Mesendoderm (in vitro differentiated cells): ENCODE measurements around the gene LMNB1.
A peak's percentile ranks its signal among the peaks of the same experiment; 100 is the strongest.

Experiments used
- DNase-seq: peaks from one replicate; pipeline ENCODE4 v3.0.0; 2013
- H2AK5ac ChIP-seq: 2 replicates; pipeline ENCODE4 v1.6.1; 2013; ENCODE audit warnings: low read length, inconsistent platforms
- H2BK120ac ChIP-seq: 2 replicates; pipeline ENCODE4 v1.6.1; 2013; ENCODE audit warnings: low read depth, mild to moderate bottlenecking, low read length, moderate library complexity, mixed read lengths
- H2BK15ac ChIP-seq: replicated peaks from 2 replicates; pipeline ENCODE4 v1.6.1; 2013; ENCODE audit warnings: low read depth, mild to moderate bottlenecking, moderate library complexity
- H2BK5ac ChIP-seq: 2 replicates; pipeline ENCODE4 v1.6.1; 2013; ENCODE audit warnings: low read length, inconsistent platforms
- H3K18ac ChIP-seq: 2 replicates; pipeline ENCODE4 v1.6.1; 2013; ENCODE audit warnings: mild to moderate bottlenecking, low read length, mixed read lengths
- H3K23ac ChIP-seq: one replicate; pipeline ENCODE4 v1.6.1; 2013; ENCODE audit warnings: low read length
- H3K27ac ChIP-seq: 2 replicates; pipeline ENCODE4 v1.5.1; 2013; ENCODE audit warnings: low read depth, mild to moderate bottlenecking, inconsistent platforms, low read length, moderate library complexity
- H3K27me3 ChIP-seq: 2 replicates; pipeline ENCODE4 v1.6.1; 2013; ENCODE audit warnings: low read length, control low read depth, mild to moderate bottlenecking, inconsistent platforms; ENCODE audit not compliant: insufficient read depth, poor library complexity
- H3K36me3 ChIP-seq: 2 replicates; pipeline ENCODE4 v1.6.1; 2013; ENCODE audit warnings: low read length, inconsistent platforms; ENCODE audit not compliant: control insufficient read depth, insufficient read depth
- H3K4ac ChIP-seq: one replicate; pipeline ENCODE4 v1.6.1; 2013; ENCODE audit warnings: low read depth, mild to moderate bottlenecking, low read length, moderate library complexity
- H3K4me1 ChIP-seq: 2 replicates; pipeline ENCODE4 v1.6.1; 2013; ENCODE audit warnings: low read depth, low read length, inconsistent platforms; ENCODE audit not compliant: control insufficient read depth
- H3K4me2 ChIP-seq: 2 replicates; pipeline ENCODE4 v1.6.1; 2013; ENCODE audit warnings: low read length
- H3K4me3 ChIP-seq: 2 replicates; pipeline ENCODE4 v1.5.1; 2013; ENCODE audit warnings: mild to moderate bottlenecking, low read length
- H3K56ac ChIP-seq: one replicate; pipeline ENCODE4 v1.6.1; 2013; ENCODE audit warnings: low read length
- H3K79me1 ChIP-seq: 2 replicates; pipeline ENCODE4 v1.6.1; 2013; ENCODE audit warnings: low read length, inconsistent platforms
- H3K79me2 ChIP-seq: 2 replicates; pipeline ENCODE4 v1.6.1; 2013; ENCODE audit warnings: mild to moderate bottlenecking, low read length; ENCODE audit not compliant: control insufficient read depth, insufficient read depth
- H3K9ac ChIP-seq: 2 replicates; pipeline ENCODE4 v1.6.1; 2013; ENCODE audit warnings: low read length, inconsistent platforms
- H4K5ac ChIP-seq: one replicate; pipeline ENCODE4 v1.6.1; 2013; ENCODE audit warnings: low read length
- H4K8ac ChIP-seq: one replicate; pipeline ENCODE4 v1.6.1; 2013; ENCODE audit warnings: low read depth, mild to moderate bottlenecking, control low read depth, low read length, moderate library complexity
- WGBS: extraction: QIAGEN DNeasy Blood & Tissue Kit; methylation state at CpG from one replicate; pipeline ENCODE4 v1.1.7; 2013; ENCODE audit warnings: low lambda C conversion rate, missing lambda C conversion rate; ENCODE audit not compliant: insufficient coverage; ENCODE audit errors: extremely low coverage; 5-methylcytosine and 5-hydroxymethylcytosine counted together

The LMNB1 gene

GRCh38 chr5:126742425-126742824 lies 34.5 kb upstream of the LMNB1 start:
- Histone ChIP-seq H3K27ac (no peak overlapping the region), H2BK5ac (peak overlapping the region; percentile 78), H3K79me2 (no peaks in the 10 kb centered on the region), H2BK120ac (peak overlapping the region; percentile 88), H3K27me3 (no peaks in the 10 kb centered on the region), H3K56ac (peak overlapping the region; percentile 76), H3K36me3 (no peaks in the 10 kb centered on the region), H3K4me1 (peaks cover 5% of the 10 kb centered on the region), H2AK5ac (no peak overlapping the region), H4K5ac (no peak overlapping the region), H3K4me2 (no peak overlapping the region), H3K9ac (no peak overlapping the region), H3K23ac (no peak overlapping the region), H2BK15ac (peak overlapping the region; percentile 59), H4K8ac (no peak overlapping the region), H3K18ac (peak overlapping the region; percentile 64), H3K79me1 (no peaks in the 10 kb centered on the region), H3K4me3 (no peak overlapping the region), H3K4ac (peak overlapping the region; percentile 86)
- no CpG with 5 or more reads among the region's 2 CpGs for WGBS
- DNase-seq = peak; percentile 37

- no peak overlapping the region for H2AK5ac ChIP-seq
Observed at GRCh38 chr5:126744836-126745235, 32.1 kb upstream of the LMNB1 start.

GRCh38 chr5:126745259-126745992 lies 31.5 kb upstream of the LMNB1 start:
- DNase-seq = peak; percentile 96
- Histone ChIP-seq H2BK15ac (peak overlapping the region; percentile 57), H3K4me2 (no peak overlapping the region), H3K4ac (peak overlapping the region; percentile 93), H3K79me2 (no peaks in the 10 kb centered on the region), H3K23ac (no peak overlapping the region), H3K4me1 (peaks cover 5% of the 10 kb centered on the region), H4K8ac (peak overlapping the region; percentile 96), H4K5ac (no peak overlapping the region), H2BK120ac (peak overlapping the region; percentile 83), H3K27ac (peak overlapping the region; percentile 87), H3K4me3 (no peak overlapping the region), H3K27me3 (no peaks in the 10 kb centered on the region), H3K36me3 (no peaks in the 10 kb centered on the region), H3K79me1 (no peaks in the 10 kb centered on the region), H2BK5ac (peak overlapping the region; percentile 76), H3K56ac (peak overlapping the region; percentile 61), H2AK5ac (no peak overlapping the region), H3K18ac (peak overlapping the region; percentile 83), H3K9ac (peak overlapping the region; percentile 37)
- WGBS = no CpG with 5 or more reads among the region's 7 CpGs

More at GRCh38 chr5:126744836-126745235, 32.1 kb upstream of the LMNB1 start:
- no peaks in the 10 kb centered on the region for H3K79me1 ChIP-seq
- peaks cover 5% of the 10 kb centered on the region for H3K4me1 ChIP-seq
- H4K5ac ChIP-seq = no peak overlapping the region
- H2BK15ac ChIP-seq = peak overlapping the region; percentile 57
- H3K79me2 ChIP-seq = no peaks in the 10 kb centered on the region
- peak overlapping the region; percentile 83 for H3K18ac ChIP-seq
- H2BK120ac ChIP-seq = peak overlapping the region; percentile 83
- peak overlapping the region; percentile 76 for H2BK5ac ChIP-seq
- WGBS = no CpG with 5 or more reads among the region's 2 CpGs
- peak overlapping the region; percentile 4 for H3K9ac ChIP-seq
- H3K27ac ChIP-seq = peak overlapping the region; percentile 87
- DNase-seq = no peak
- H3K27me3 ChIP-seq = no peaks in the 10 kb centered on the region
- H4K8ac ChIP-seq = no peak overlapping the region
- peak overlapping the region; percentile 61 for H3K56ac ChIP-seq
- no peaks in the 10 kb centered on the region for H3K36me3 ChIP-seq
- peak overlapping the region; percentile 93 for H3K4ac ChIP-seq
- H3K23ac ChIP-seq = no peak overlapping the region
- no peak overlapping the region for H3K4me2 ChIP-seq
- H3K4me3 ChIP-seq = no peak overlapping the region

- Histone ChIP-seq H3K56ac (no peak overlapping the region), H3K4me3 (no peak overlapping the region), H2BK5ac (no peak overlapping the region)
Observed at GRCh38 chr5:126746290-126746689, 30.6 kb upstream of the LMNB1 start.

GRCh38 chr5:126752081-126752785 lies 24.7 kb upstream of the LMNB1 start:
- no peak overlapping the region for H3K4me2 ChIP-seq
- no peak overlapping the region for H2BK15ac ChIP-seq
- H3K4me1 ChIP-seq = peaks cover 2% of the 10 kb centered on the region
- H2BK120ac ChIP-seq = no peak overlapping the region
- no peak overlapping the region for H3K4me3 ChIP-seq
- no peaks in the 10 kb centered on the region for H3K36me3 ChIP-seq
- H3K56ac ChIP-seq = no peak overlapping the region
- no peak overlapping the region for H4K8ac ChIP-seq
- H2AK5ac ChIP-seq = no peak overlapping the region
- no peak overlapping the region for H3K9ac ChIP-seq
- H3K79me2 ChIP-seq = no peaks in the 10 kb centered on the region
- H3K27ac ChIP-seq = no peak overlapping the region
- H4K5ac ChIP-seq = no peak overlapping the region
- H3K27me3 ChIP-seq = no peaks in the 10 kb centered on the region
- WGBS = no CpG with 5 or more reads among the region's 5 CpGs
- H2BK5ac ChIP-seq = no peak overlapping the region
- no peak overlapping the region for H3K18ac ChIP-seq
- no peak overlapping the region for H3K4ac ChIP-seq
- DNase-seq = no peak
- H3K79me1 ChIP-seq = no peaks in the 10 kb centered on the region
- H3K23ac ChIP-seq = no peak overlapping the region

More at GRCh38 chr5:126746290-126746689, 30.6 kb upstream of the LMNB1 start:
- H2BK120ac ChIP-seq = no peak overlapping the region
- H3K18ac ChIP-seq = no peak overlapping the region
- peaks cover 6% of the 10 kb centered on the region for H3K4me1 ChIP-seq
- no peak overlapping the region for H3K27ac ChIP-seq
- no peak overlapping the region for H3K9ac ChIP-seq
- H3K79me1 ChIP-seq = no peaks in the 10 kb centered on the region
- no peak overlapping the region for H2BK15ac ChIP-seq
- H2AK5ac ChIP-seq = no peak overlapping the region
- H3K23ac ChIP-seq = no peak overlapping the region
- H3K27me3 ChIP-seq = no peaks in the 10 kb centered on the region
- no peaks in the 10 kb centered on the region for H3K36me3 ChIP-seq
- H3K4ac ChIP-seq = no peak overlapping the region
- no peak overlapping the region for H4K5ac ChIP-seq
- H3K79me2 ChIP-seq = no peaks in the 10 kb centered on the region
- H3K4me2 ChIP-seq = no peak overlapping the region
- no peak overlapping the region for H4K8ac ChIP-seq
- DNase-seq = peak; percentile 92
